22Rv1 (cell line): ENCODE data around the gene LRRC45.

ENCODE experiments used
- CTCF ChIP-seq: fragments of 450-650 bp; IDR thresholded peaks from 2 replicates; pipeline ENCODE4 v1.5.1; 2017; ENCODE audit warnings: mild to moderate bottlenecking
- ZFX ChIP-seq: fragments of 450-650 bp; IDR thresholded peaks from 2 replicates; pipeline ENCODE4 v1.6.1; 2017; ENCODE audit warnings: antibody characterized with exemption, borderline replicate concordance

DNA sequence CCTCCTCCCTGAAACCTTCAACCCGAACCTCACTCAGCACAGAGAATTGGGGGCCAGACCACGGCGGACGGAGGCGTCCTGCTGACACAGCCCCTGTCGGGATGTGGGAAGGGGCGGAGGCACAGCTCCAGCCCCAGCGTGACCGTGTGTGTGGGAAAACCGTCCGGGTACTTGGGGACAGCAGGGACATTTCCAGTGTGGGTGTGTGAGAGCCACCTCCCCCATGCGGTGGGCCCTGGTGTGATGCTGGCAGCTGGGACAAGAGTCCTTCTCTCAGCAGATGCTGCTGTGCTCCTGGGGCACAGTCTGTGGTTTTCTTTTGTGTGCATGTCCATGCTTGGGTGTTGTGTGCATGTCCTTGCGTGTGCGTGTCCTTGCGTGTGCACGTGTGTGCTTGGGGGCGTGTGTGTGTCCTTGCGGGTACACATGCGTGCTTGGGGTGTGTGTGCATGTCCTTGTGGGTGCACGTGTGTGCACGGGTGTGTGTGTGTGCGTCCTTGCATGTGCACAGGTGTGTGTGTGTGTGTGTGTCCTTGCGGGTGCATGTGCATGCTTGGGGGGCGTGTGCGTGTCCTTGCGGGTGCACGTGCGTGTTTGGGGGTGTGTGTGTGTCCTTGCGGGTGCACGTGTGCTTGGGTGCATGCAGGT, 17.3 kb upstream of the LRRC45 start:
- TF ChIP-seq CTCF (no peak), ZFX (no peak)
